Measurements from ENCODE around the gene NRAS. TPM values are rescaled to one million over a fixed set of nuclear protein-coding genes. Genes with fewer than 3 reads are reported as not detected.

Gene NRAS
- total and polyA plus RNA-seq, 2 experiments from 2014 or later: 30.0 to 31.9 TPM

DNA sequence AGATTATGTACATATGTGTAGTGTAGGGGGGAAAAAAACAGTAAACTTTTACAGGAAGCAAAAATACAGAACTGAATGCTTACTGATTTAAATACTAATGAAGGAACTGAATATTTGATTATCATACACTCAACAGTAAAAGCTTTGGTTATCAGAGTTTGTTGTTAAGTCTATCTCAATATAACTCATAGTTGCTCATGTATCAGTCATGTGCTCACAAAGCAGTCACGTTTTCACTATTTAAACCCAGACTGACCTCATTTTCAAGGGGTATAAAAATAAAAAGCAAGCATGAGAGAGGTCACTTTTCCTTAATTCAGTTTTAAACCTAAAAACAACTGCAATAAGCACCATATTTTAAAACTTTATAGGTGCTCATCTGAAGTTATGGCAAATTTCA lies 6.9 kb upstream of the NRAS start:
- H3K4me1 ChIP-seq (ENCODE audit: low read depth): peaks cover 5% of the 10 kb centered on the region
- H3K4me3 ChIP-seq: no peak overlapping the region
- H3K27me3 ChIP-seq: no peaks in the 10 kb centered on the region
- H3K9me3 ChIP-seq (ENCODE audit: low read depth): no peaks in the 10 kb centered on the region
- DNase-seq (ENCODE audit: low read depth in 1 of 2, low spot score in 1 of 2): no peak
- TF ChIP-seq CTCF (IDR thresholded peaks at IDR 0.05; ENCODE audit: low read depth, low read length): no peak
- H3K36me3 ChIP-seq: peaks cover 98% of the 10 kb centered on the region
- H3K27ac ChIP-seq: peak overlapping the region; percentile 59

GRCh38 chr1:114720492-114720891 lies 3.9 kb upstream of the NRAS start:
- no peaks in the 10 kb centered on the region for H3K27me3 ChIP-seq
- no peak for DNase-seq (ENCODE audit: low read depth in 1 of 2, low spot score in 1 of 2)
- peaks cover 78% of the 10 kb centered on the region for H3K36me3 ChIP-seq
- H3K9me3 ChIP-seq (ENCODE audit: low read depth): no peaks in the 10 kb centered on the region
- no peak for TF ChIP-seq CTCF (IDR thresholded peaks at IDR 0.05; ENCODE audit: low read depth, low read length)
- no peak overlapping the region for H3K27ac ChIP-seq
- H3K4me3 ChIP-seq: no peak overlapping the region
- peaks cover 9% of the 10 kb centered on the region for H3K4me1 ChIP-seq (ENCODE audit: low read depth)

GRCh38 chr1:114719424-114719787 lies 2.8 kb upstream of the NRAS start:
- TF ChIP-seq CTCF (IDR thresholded peaks at IDR 0.05; ENCODE audit: low read depth, low read length): no peak
- Histone ChIP-seq H3K9me3 (ENCODE audit: low read depth) (no peaks in the 10 kb centered on the region), H3K27me3 (no peaks in the 10 kb centered on the region), H3K4me1 (ENCODE audit: low read depth) (peaks cover 10% of the 10 kb centered on the region), H3K36me3 (peaks cover 70% of the 10 kb centered on the region), H3K4me3 (no peak overlapping the region), H3K27ac (no peak overlapping the region)
- no peak for DNase-seq (ENCODE audit: low read depth in 1 of 2, low spot score in 1 of 2)

DNA sequence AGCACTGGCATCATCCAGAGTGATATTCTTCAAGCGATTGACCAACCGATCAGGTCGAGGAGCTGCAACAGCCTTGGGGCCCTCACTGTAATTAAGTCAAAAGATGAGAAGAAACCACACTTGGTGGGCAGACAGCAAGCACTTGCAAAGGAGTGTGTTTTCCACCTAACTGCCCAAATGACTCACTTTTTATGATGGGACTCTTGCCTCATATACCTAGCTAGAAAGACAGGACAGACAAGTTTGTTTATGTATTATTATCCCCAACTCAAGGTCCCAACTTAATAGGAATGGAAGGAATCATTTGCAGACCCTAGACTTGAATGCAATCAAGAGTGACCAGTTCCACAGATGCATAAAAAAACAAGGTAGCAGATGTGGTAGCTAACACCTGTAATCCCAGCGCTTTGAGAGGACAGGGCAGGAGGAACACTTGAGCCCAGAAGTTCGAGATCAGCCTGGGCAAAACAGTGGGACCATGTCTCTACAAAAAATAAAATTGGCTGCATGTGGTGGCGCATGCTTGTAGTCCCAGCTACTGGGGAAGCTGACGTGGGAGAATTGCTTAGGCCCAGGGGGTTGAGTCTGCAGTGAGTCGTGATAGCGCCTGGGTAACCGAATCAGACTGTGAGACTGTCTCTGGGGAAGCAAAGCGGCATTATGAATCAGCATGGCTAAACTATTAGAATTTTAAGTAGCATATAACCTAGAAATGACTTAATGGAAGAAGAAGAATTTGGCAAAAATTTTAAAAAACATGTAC lies 2.3 kb upstream of the NRAS start:
- TF ChIP-seq CTCF (IDR thresholded peaks at IDR 0.05; ENCODE audit: low read depth, low read length): no peak
- Histone ChIP-seq H3K9me3 (ENCODE audit: low read depth) (no peaks in the 10 kb centered on the region), H3K27ac (no peak overlapping the region), H3K36me3 (peaks cover 70% of the 10 kb centered on the region), H3K4me1 (ENCODE audit: low read depth) (peaks cover 6% of the 10 kb centered on the region), H3K27me3 (no peaks in the 10 kb centered on the region), H3K4me3 (no peak overlapping the region)
- DNase-seq (ENCODE audit: low read depth in 1 of 2, low spot score in 1 of 2): no peak

GRCh38 chr1:114715952-114716303 lies 643 bp downstream of the NRAS start:
- peaks cover 4% of the 10 kb centered on the region for H3K4me1 ChIP-seq (ENCODE audit: low read depth)
- H3K9me3 ChIP-seq (ENCODE audit: low read depth): no peaks in the 10 kb centered on the region
- H3K36me3 ChIP-seq: peaks cover 45% of the 10 kb centered on the region
- H3K4me3 ChIP-seq: peak overlapping the region; percentile 97
- peak overlapping the region; percentile 93 for H3K27ac ChIP-seq
- DNase-seq (ENCODE audit: low read depth in 1 of 2, low spot score in 1 of 2): no peak
- TF ChIP-seq CTCF (IDR thresholded peaks at IDR 0.05; ENCODE audit: low read depth, low read length): no peak
- no peaks in the 10 kb centered on the region for H3K27me3 ChIP-seq

Data from cardiac muscle cell (in vitro differentiated cells and primary cell).